Muscle of leg (tissue), 11 donors: ENCODE data around the gene AP1B1. TPM values are rescaled to one million over a fixed set of nuclear protein-coding genes. Genes with fewer than 3 reads are reported as not detected.
A peak's percentile ranks its signal among the peaks of the same experiment; 100 is the strongest.

ENCODE experiments used
- DNase-seq: peaks from one replicate; pipeline ENCODE4 v3.0.0; 2013
- H3K27ac ChIP-seq: one replicate; pipeline ENCODE4 v1.5.1; 2013; ENCODE audit warnings: mild to moderate bottlenecking, low read length, control low read depth
- H3K27me3 ChIP-seq: one replicate; pipeline ENCODE4 v1.6.1; 2013; ENCODE audit warnings: low read length; ENCODE audit not compliant: control insufficient read depth, insufficient read depth
- H3K36me3 ChIP-seq: one replicate; pipeline ENCODE4 v1.6.1; 2013; ENCODE audit warnings: low read length; ENCODE audit not compliant: control insufficient read depth, insufficient read depth
- H3K4me1 ChIP-seq: one replicate; pipeline ENCODE4 v1.6.1; 2013; ENCODE audit warnings: low read length; ENCODE audit not compliant: control insufficient read depth, insufficient read depth
- H3K4me3 ChIP-seq: one replicate; pipeline ENCODE4 v1.5.1; 2013; ENCODE audit warnings: low read length, control low read depth
- H3K9me3 ChIP-seq: replicated peaks from 2 replicates; pipeline ENCODE4 v1.6.1; 2013; ENCODE audit warnings: low read depth, low read length; ENCODE audit not compliant: control insufficient read depth
- WGBS: methylation state at CpG from one replicate; pipeline ENCODE4 v1.1.5; 2013; ENCODE audit warnings: missing lambda C conversion rate; ENCODE audit not compliant: insufficient coverage; 5-methylcytosine and 5-hydroxymethylcytosine counted together
- polyA plus RNA-seq, 8 donors: library from polyadenylated mRNA; unstranded; fragments of 120-200 nt; gene quantifications; one replicate each; pipeline versions ENCODE4 v1.2.1 to v1.2.3, GENCODE V29; 2013; ENCODE audit warnings: inconsistent platforms in 1 of 8, low replicate concordance in 1 of 8; ENCODE audit not compliant: insufficient read length in 8 of 8, insufficient read depth in 1 of 8
- total RNA-seq: library from RNA; stranded (reverse); fragments of 120-200 nt; gene quantifications from one replicate; pipeline ENCODE4 v1.2.4, GENCODE V29; 2013

AP1B1 gene
- total and polyA plus RNA-seq, 9 donors, result 19.9 to 33.6 (median 28.0) TPM

DNA sequence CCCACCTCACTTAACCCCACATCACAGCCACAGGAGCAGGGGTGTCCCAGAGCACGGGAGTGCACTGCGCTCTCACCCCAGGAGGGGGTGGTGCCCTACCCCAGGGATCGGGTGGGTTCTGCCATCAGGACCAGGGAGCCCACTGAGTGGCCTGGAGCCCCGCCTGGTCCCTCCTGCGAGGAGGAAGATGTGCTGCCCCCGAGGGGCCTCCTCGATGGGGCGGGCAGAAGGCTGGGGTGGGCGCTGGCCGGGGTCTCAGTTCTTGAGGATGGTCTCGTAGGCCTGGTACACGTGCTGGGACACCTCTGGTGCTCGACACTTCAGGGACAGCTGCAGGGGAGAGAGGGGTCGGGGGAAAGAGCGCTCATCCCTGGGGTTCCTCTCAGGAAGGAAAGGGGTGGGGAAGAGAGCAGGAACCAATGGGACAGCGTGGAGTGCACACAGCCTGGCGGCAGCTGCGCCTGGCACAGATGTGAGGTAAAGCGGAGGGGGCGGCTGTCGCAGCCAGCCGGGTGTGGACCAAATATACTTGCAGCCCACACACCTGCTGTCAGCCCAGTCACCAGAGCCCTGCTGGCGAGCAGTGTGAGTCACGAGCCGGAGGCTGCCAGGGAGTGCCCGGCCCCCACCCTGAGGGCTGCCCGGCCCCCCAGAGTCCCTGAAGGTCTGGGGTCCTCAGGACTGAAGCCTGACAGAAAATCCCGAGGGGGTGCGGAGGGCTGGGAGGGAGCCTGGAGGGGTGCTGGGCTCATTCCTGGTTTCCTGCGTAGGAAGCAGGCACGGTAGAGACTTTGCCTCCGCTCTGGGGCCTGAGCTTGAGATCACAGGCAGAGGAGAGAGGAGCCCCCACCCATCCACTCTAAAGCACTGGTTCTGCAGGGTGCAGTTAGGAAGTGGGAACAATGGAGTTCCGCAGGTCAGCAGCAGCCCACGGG, 59.5 kb downstream of the AP1B1 start:
- peak overlapping the region; percentile 81 for H3K27ac ChIP-seq
- no peaks in the 10 kb centered on the region for H3K27me3 ChIP-seq
- peaks cover 61% of the 10 kb centered on the region for H3K36me3 ChIP-seq
- peak; percentile 84 for DNase-seq
- no peaks in the 10 kb centered on the region for H3K9me3 ChIP-seq
- peaks cover 58% of the 10 kb centered on the region for H3K4me1 ChIP-seq
- 71% methylated on average over 22 of the region's 34 CpGs for WGBS
- H3K4me3 ChIP-seq, result no peak overlapping the region

DNA sequence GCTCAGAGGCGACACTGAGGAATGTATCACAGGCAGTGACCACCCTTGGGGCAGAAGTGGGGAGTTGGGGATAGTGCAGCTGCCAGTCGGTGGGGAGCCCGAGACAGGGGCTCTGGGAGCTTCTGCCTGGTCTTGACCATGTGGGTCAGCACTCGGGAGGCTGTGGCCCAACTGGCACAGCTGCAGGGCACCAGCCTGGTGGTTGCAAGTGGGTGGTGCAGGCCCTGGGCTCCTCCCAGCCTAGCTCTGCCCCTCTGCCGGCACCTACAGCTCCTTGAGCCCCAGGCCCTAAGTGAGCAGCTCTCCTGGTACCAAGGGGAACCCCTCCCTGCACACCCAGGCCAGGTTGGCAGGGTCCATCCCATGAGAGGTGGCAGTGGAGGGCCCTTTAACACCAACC, 60.3 kb downstream of the AP1B1 start:
- Histone ChIP-seq H3K9me3 (no peaks in the 10 kb centered on the region), H3K36me3 (peaks cover 55% of the 10 kb centered on the region), H3K27ac (peak overlapping the region; percentile 42), H3K4me3 (no peak overlapping the region), H3K4me1 (peaks cover 58% of the 10 kb centered on the region), H3K27me3 (no peaks in the 10 kb centered on the region)
- DNase-seq, result no peak
- 88% methylated on average over 5 of the region's 5 CpGs for WGBS

DNA sequence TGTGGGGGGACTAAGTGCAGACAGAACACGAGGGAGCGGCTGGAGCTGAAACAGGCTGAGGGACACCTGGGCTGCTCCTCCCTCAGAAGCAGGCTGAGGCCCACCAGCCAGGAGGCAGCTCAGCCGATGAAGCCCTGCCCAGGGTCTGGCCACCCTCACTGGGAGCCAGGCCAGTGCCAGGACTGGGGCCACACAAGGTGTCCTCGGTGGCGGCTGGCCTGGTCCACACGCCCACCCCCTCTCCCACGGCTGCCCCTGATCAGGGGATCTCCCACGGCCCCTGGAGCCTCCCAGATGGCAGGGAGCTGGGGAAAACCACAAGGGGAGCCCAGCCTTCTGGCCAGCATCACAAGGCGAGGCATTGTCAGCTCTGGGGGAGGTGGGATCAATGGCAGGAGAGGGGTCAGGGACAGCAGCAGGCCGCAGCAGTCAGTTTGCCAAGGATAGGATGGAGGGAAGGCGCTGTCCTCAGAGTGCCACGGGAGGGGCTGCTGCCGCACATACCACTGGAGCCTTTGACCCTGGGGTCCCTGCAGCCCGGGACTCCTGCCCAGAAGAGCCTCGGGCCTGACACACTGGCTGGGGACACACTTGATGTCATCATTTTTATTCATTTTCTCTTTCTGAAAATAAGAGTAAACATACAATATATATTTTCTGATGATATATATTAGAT, 61.1 kb downstream of the AP1B1 start:
- Histone ChIP-seq H3K27ac (no peak overlapping the region), H3K27me3 (no peaks in the 10 kb centered on the region), H3K4me1 (peaks cover 58% of the 10 kb centered on the region), H3K4me3 (no peak overlapping the region), H3K9me3 (no peaks in the 10 kb centered on the region), H3K36me3 (peaks cover 46% of the 10 kb centered on the region)
- WGBS, result 83% methylated on average over 11 of the region's 15 CpGs
- DNase-seq, result no peak

GRCh38 chr22:29326481-29326880, 61.9 kb downstream of the AP1B1 start:
- DNase-seq, result no peak
- Histone ChIP-seq H3K4me3 (no peak overlapping the region), H3K4me1 (peaks cover 55% of the 10 kb centered on the region), H3K27ac (no peak overlapping the region), H3K9me3 (no peaks in the 10 kb centered on the region), H3K27me3 (no peaks in the 10 kb centered on the region), H3K36me3 (peaks cover 41% of the 10 kb centered on the region)
- 79% methylated on average over 7 of the region's 10 CpGs for WGBS

DNA sequence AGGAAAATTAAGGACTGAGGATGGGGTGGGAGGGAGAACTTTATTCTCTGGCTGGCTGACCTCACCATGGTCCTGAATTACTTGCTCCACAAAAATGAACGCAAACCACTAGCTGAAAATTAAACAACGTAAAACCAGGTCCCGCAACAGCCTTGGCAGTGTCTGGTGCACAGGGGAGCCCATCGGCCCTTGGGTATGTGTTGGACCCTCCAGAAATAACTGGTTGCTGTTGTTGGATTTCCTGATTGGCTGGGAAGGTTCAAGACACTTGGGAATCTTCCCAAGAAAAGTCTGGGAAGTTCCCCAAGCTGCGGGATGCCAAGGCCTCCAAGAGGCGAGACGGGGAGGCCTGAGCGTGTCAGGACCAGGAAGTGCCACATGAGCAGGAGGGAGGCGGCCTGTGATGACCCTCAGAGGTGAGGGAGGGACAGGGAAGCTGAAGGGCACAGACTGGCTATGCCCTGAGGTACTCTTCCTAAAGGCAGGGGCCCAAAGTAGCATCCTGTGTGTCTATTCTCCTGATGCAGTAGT, 62.5 kb downstream of the AP1B1 start:
- no peaks in the 10 kb centered on the region for H3K27me3 ChIP-seq
- H3K27ac ChIP-seq, result no peak overlapping the region
- no peaks in the 10 kb centered on the region for H3K9me3 ChIP-seq
- no peak for DNase-seq
- WGBS, result 39% methylated on average over 9 of the region's 9 CpGs
- peaks cover 49% of the 10 kb centered on the region for H3K4me1 ChIP-seq
- peaks cover 35% of the 10 kb centered on the region for H3K36me3 ChIP-seq
- H3K4me3 ChIP-seq, result no peak overlapping the region

DNA sequence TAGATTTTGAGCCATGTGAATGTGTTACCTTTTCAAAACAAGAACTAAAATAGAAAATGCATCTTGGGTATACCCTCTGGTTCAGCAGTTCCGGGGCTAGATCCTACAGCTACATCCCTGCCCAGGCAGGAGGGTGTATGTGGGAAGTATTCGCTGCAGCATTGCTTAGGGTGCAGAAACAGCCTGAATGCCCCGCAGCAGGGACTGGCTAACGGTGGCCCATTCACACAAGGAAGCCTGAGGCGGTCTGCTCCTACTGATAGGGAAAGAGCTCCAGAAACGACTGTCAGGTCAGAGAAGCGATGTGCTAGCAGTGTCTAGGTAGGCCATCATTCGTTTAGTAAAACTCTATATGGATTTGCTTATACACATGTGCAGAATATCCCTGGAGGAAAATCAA, 63.0 kb downstream of the AP1B1 start:
- Histone ChIP-seq H3K9me3 (no peaks in the 10 kb centered on the region), H3K36me3 (peaks cover 34% of the 10 kb centered on the region), H3K4me3 (no peak overlapping the region), H3K4me1 (peaks cover 44% of the 10 kb centered on the region), H3K27me3 (no peaks in the 10 kb centered on the region), H3K27ac (no peak overlapping the region)
- DNase-seq, result no peak
- WGBS, result 83% methylated on average over 5 of the region's 8 CpGs

DNA sequence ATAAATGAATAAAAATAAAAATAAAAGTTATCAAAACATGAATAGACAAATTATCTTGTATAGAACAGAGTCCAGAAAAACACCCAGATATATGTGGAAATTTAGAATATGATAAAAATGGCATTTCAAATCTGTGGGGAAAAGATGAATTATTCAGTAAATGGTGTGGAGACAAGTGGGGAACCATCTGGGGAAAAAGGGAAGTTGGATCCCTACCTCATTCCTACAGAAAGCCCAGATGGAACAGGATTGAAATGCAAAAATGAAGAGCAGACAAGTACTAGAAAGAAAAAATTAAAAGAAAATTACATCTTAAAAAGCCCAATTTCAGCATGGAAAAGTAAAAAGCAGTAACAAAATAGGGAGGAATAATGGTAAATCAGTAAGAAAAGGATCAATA, 64.7 kb downstream of the AP1B1 start:
- Histone ChIP-seq H3K4me1 (peaks cover 26% of the 10 kb centered on the region), H3K4me3 (no peak overlapping the region), H3K36me3 (peaks cover 23% of the 10 kb centered on the region), H3K9me3 (no peaks in the 10 kb centered on the region), H3K27ac (no peak overlapping the region), H3K27me3 (no peaks in the 10 kb centered on the region)
- DNase-seq, result no peak

GRCh38 chr22:29320546-29320945, 67.8 kb downstream of the AP1B1 start:
- H3K4me1 ChIP-seq, result peaks cover 7% of the 10 kb centered on the region
- peaks cover 16% of the 10 kb centered on the region for H3K27me3 ChIP-seq
- DNase-seq, result no peak
- H3K27ac ChIP-seq, result no peak overlapping the region
- H3K36me3 ChIP-seq, result no peaks in the 10 kb centered on the region
- no CpG with 5 or more reads among the region's 1 CpG for WGBS
- no peak overlapping the region for H3K4me3 ChIP-seq
- no peaks in the 10 kb centered on the region for H3K9me3 ChIP-seq

- H3K4me3 ChIP-seq, result no peak overlapping the region
- H3K27me3 ChIP-seq, result peaks cover 26% of the 10 kb centered on the region
- no CpG with 5 or more reads among the region's 2 CpGs for WGBS
- H3K9me3 ChIP-seq, result no peaks in the 10 kb centered on the region
- no peak overlapping the region for H3K27ac ChIP-seq
- H3K36me3 ChIP-seq, result no peaks in the 10 kb centered on the region
- peaks cover 17% of the 10 kb centered on the region for H3K4me1 ChIP-seq
- DNase-seq, result no peak
Observed at GRCh38 chr22:29319072-29319471, 69.3 kb downstream of the AP1B1 start.

GRCh38 chr22:29317827-29318454, 70.4 kb downstream of the AP1B1 start:
- H3K36me3 ChIP-seq, result peaks cover 1% of the 10 kb centered on the region

More at GRCh38 chr22:29317827-29318454, 70.4 kb downstream of the AP1B1 start:
- Histone ChIP-seq H3K9me3 (no peaks in the 10 kb centered on the region), H3K4me1 (peaks cover 28% of the 10 kb centered on the region), H3K4me3 (no peak overlapping the region), H3K27me3 (peaks cover 37% of the 10 kb centered on the region), H3K27ac (no peak overlapping the region)
- no peak for DNase-seq
- WGBS, result 83% methylated on average over 11 of the region's 18 CpGs
